GM12878 (cell line): ENCODE data around the gene UEVLD. TPM values are rescaled to one million over a fixed set of nuclear protein-coding genes. Genes with fewer than 3 reads are reported as not detected.

Experiments used
- BHLHE40 ChIP-seq, 2 experiments: fragments of 450-650 bp in 1 of 2; IDR thresholded peaks; 2 replicates each; pipeline ENCODE4 v1.6.1; 2011 to 2017; ENCODE audit warnings: low read depth in 2 of 2, borderline replicate concordance in 1 of 2, improper control_type of control experiment in 1 of 2, low read length in 1 of 2, mild to moderate bottlenecking in 1 of 2
- CEBPB ChIP-seq, 2 experiments: fragments of 150-350 bp in 1 of 2; IDR thresholded peaks; 2 replicates each; pipeline ENCODE4 v1.6.1; 2012 to 2014; ENCODE audit warnings: low read depth in 2 of 2, low read length in 2 of 2, borderline replicate concordance in 1 of 2, inconsistent platforms in 1 of 2
- EGR1 ChIP-seq, 2 experiments: IDR thresholded peaks; 1 replicate in 1 of 2; 2 replicates in 1 of 2; pipeline ENCODE4 v1.6.1; 2011 to 2012; ENCODE audit warnings: low read depth in 2 of 2, low read length in 2 of 2, borderline replicate concordance in 1 of 2, mild to moderate bottlenecking in 1 of 2, moderate library complexity in 1 of 2
- EZH2 ChIP-seq: IDR thresholded peaks from 2 replicates; pipeline ENCODE4 v1.6.1; 2012; ENCODE audit warnings: low read depth, mild to moderate bottlenecking, control low read depth, inconsistent platforms, low read length, borderline replicate concordance; ENCODE audit not compliant: control insufficient read depth
- FOS ChIP-seq: IDR thresholded peaks from 3 replicates; pipeline ENCODE4 v1.6.1; 2011; ENCODE audit warnings: borderline replicate concordance; ENCODE audit not compliant: insufficient read length; ENCODE audit errors: extremely low read depth
- HDAC6 ChIP-seq: fragments of 200-600 bp; sonication (generic); IDR thresholded peaks from one replicate; pipeline ENCODE4 v1.8.0; 2017; ENCODE audit warnings: antibody characterized with exemption; ENCODE audit not compliant: unreplicated experiment
- POLR2A ChIP-seq: IDR thresholded peaks from 2 replicates; pipeline ENCODE4 v1.6.1; 2011; ENCODE audit warnings: low read depth, mild to moderate bottlenecking, low read length
- SMAD5 ChIP-seq: IDR thresholded peaks from 2 replicates; pipeline ENCODE4 v1.6.1; 2016; ENCODE audit warnings: antibody characterized with exemption, low read depth
- SPI1 ChIP-seq: IDR thresholded peaks from 2 replicates; pipeline ENCODE4 v1.6.1; 2011; ENCODE audit warnings: low read depth, mild to moderate bottlenecking, low read length, moderate library complexity, borderline replicate concordance; ENCODE audit not compliant: insufficient read depth
- ZBED1 ChIP-seq: IDR thresholded peaks from 2 replicates; pipeline ENCODE4 v1.6.1; 2016; ENCODE audit warnings: borderline replicate concordance
- ZZZ3 ChIP-seq: IDR thresholded peaks from 2 replicates; pipeline ENCODE4 v1.6.1; 2011; ENCODE audit warnings: low read depth; ENCODE audit not compliant: control insufficient read depth, insufficient read length
- polyA plus RNA-seq, 11 experiments: library from polyadenylated mRNA; depleted of rRNA in 4 of 11; unstranded in 6 of 11; stranded (reverse) in 5 of 11; fragments of >200 nt; fragmentation: Nextera tagmentation in 4 of 11; fragmentation: Illumina TruSeq in 1 of 11; extraction: Ambion mirVana in 4 of 11; extraction: Trizol in 1 of 11; gene quantifications; 1 replicate in 1 of 11; 2 replicates in 10 of 11; pipeline versions ENCODE4 v1.2.1 to v1.2.3, GENCODE V29; 2011 to 2016; ENCODE audit warnings: inconsistent platforms in 2 of 11, missing spikeins in 2 of 11, low read depth in 1 of 11
- total RNA-seq, 4 experiments: library from RNA; depleted of rRNA in 3 of 4; stranded (reverse); fragments of >200 nt in 3 of 4; fragmentation: Illumina TruSeq in 1 of 4; extraction: Trizol in 1 of 4; gene quantifications; 2 replicates each; pipeline versions ENCODE4 v1.2.1 to v1.2.3, GENCODE V29; 2013 to 2021
- TF ChIP-seq, protein P1 (sequence below): IDR thresholded peaks from 2 replicates; pipeline ENCODE4 v1.6.1; 2011; ENCODE audit warnings: mild to moderate bottlenecking, low read depth, low read length, moderate library complexity; ENCODE audit not compliant: insufficient replicate concordance

UEVLD gene
- total and polyA plus RNA-seq, 10 of the 15 experiments (the other 5 are each of a cell fraction or from before 2014, with no cell fraction given), result 6.5 to 16.3 (median 13.4) TPM

- TF ChIP-seq HDAC6, result no peak
- TF ChIP-seq SPI1, result peak; percentile 93
- TF ChIP-seq CEBPB (IDR thresholded peaks at IDR 0.05; ENCODE audit: borderline replicate concordance in 1 of 2, low read depth in 2 of 2, low read length in 2 of 2), result peak in 1 of 2 experiments; percentile 87; a peak in 1 of 4 replicates
- TF ChIP-seq EGR1 (IDR thresholded peaks at IDR 0.05; ENCODE audit: borderline replicate concordance in 1 of 2, low read depth in 2 of 2, low read length in 2 of 2), result no peak
- no peak for TF ChIP-seq ZZZ3
- TF ChIP-seq SMAD5, result no peak
- no peak for TF ChIP-seq POLR2A
- TF ChIP-seq ZBED1, result 0 out of 2 replicates have a peak, but pooled peaks have one; percentile 62
- TF ChIP-seq, protein P1, sequence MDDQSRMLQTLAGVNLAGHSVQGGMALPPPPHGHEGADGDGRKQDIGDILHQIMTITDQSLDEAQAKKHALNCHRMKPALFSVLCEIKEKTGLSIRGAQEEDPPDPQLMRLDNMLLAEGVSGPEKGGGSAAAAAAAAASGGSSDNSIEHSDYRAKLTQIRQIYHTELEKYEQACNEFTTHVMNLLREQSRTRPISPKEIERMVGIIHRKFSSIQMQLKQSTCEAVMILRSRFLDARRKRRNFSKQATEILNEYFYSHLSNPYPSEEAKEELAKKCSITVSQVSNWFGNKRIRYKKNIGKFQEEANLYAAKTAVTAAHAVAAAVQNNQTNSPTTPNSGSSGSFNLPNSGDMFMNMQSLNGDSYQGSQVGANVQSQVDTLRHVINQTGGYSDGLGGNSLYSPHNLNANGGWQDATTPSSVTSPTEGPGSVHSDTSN, result no peak
- TF ChIP-seq BHLHE40 (IDR thresholded peaks at IDR 0.05; ENCODE audit: borderline replicate concordance in 1 of 2, low read depth in 2 of 2, low read length in 1 of 2), result peak; percentile 76 to 86; a peak in 3 of 4 replicates
- no peak for TF ChIP-seq FOS
- no peak for TF ChIP-seq EZH2
Measured at GRCh38 chr11:18615628-18616392, 27.3 kb upstream of the UEVLD start (continued).
